Heart left ventricle (tissue), 13 donors: ENCODE data around the gene NFIA.

Experiments used
- POLR2A ChIP-seq, 2 donors: fragments of 450-650 bp; IDR thresholded peaks; one replicate each; pipeline ENCODE4 v1.6.1; 2017; ENCODE audit warnings: antibody characterized with exemption in 2 of 2, mild to moderate bottlenecking in 2 of 2, moderate library complexity in 2 of 2
- TF ChIP-seq, protein P1 (sequence below), 12 donors: fragments of 200-600 bp; sonication (generic) in 4 of 12; IDR thresholded peaks; one replicate each; pipeline versions ENCODE4 v1.5.0 to v1.8.0; 2018 to 2022; ENCODE audit warnings: antibody characterized with exemption in 12 of 12, mild to moderate bottlenecking in 5 of 12
- donor health status: ischemic (EF 13 %, LVEDD 7.1; RV severe dilation, severe dysfunction).
- donor health status: DM: no; HTN: yes; CAD: no.
- donor health status: DM: no; HTN: no; CAD: no.
- donor health status: ischemic (EF 25% LVEDD 6.9; RV normal size, moderate dysfunction).
- donor health status: ischemic (EF 25% LVEDD 5.7; RV mildly dilated, moderate dysfunction).
- donor health status: ischemic (EF 35%, LVEDD 5.7; RV mildly dilated, moderate dysfunction).
- donor health status: nonischemic (EF 11% LVEDD 7.7; RV severe dilation, severe dysfunction).
- donor health status: DM: yes; HTN: yes; CAD: no.
- donor health status: PGD.
- donor health status: ischemic (EF 29% LVEDD 5.4; RV normal size, mild dysfunction).
- donor health status: nonischemic (EF 23%, LVEDD 6.1; RV moderate dilation, normal function).

DNA sequence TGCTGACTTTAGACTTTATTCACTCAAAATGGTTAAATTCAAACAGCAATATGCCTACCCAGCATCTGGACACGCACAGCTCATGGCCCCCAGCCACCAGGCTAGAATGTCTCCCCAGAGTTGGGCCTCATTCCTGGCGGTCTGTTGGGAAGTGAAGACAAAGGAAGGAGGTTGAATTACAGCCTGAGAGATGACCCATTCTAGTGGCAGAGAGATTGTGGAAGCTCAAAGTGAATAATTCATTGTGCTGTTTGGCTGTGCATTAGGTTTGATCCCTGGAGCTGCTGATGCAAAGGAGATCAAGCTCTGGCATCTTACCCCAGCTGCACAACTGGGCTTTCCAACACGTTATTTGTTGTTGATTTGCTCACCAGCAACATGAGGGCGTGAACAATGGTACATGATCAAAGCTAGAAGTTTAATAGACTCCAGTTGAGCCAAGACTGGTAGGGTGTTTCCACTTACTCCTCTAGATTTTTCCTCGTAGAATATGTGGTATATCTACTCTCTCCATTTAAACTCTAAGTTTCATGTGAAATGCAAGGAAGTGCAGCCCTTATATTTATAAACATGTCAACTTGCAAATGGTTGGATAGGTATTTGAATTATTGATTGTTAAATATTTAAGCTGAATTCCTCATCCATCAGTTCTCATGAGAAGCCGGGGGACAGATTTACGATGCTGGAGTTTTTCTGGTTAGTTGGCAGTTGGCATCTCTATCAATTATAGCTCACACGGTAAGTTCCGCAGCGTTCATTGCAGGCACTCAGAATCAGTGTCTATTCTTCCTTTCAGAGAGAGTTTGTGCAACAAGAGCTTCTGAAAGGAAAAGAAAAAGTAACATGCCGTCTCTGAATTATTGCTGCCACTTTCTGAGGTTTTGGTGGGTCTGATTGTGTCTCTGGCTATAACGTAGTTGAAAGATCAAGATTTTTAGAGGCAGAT, 419.9 kb downstream of the NFIA start:
- no peak for TF ChIP-seq POLR2A (IDR thresholded peaks at IDR 0.05)
- TF ChIP-seq, protein P1, sequence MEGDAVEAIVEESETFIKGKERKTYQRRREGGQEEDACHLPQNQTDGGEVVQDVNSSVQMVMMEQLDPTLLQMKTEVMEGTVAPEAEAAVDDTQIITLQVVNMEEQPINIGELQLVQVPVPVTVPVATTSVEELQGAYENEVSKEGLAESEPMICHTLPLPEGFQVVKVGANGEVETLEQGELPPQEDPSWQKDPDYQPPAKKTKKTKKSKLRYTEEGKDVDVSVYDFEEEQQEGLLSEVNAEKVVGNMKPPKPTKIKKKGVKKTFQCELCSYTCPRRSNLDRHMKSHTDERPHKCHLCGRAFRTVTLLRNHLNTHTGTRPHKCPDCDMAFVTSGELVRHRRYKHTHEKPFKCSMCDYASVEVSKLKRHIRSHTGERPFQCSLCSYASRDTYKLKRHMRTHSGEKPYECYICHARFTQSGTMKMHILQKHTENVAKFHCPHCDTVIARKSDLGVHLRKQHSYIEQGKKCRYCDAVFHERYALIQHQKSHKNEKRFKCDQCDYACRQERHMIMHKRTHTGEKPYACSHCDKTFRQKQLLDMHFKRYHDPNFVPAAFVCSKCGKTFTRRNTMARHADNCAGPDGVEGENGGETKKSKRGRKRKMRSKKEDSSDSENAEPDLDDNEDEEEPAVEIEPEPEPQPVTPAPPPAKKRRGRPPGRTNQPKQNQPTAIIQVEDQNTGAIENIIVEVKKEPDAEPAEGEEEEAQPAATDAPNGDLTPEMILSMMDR (IDR thresholded peaks at IDR 0.05), result no peak
